ENCODE data around the gene AKAP8L.
"Not testable (repeated sequence)": the region's sequence is repeated elsewhere in the genome, so short reads cannot be mapped to it uniquely, and the experiment has no call there.

Gene AKAP8L

DNA sequence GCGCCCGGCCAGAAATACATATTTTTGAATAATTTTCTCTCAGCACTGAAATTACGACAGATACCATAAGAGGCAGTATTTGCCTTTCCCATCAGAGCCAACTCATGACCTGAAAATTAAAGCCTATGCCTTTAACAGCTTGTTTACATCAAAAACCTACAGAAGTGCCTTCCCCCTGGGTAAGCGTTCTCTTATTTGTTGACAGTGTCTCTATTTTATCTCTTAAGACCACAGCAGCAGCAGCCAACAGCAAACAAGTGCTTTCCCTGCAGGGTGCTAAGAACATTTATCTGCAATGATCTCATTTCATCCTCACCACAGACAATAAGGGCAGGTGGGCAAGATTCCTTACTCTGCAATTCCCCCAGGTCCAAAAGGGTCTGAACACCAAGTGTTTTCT, 6.0 kb downstream of the AKAP8L start:
- TF ChIP-seq, protein P1, sequence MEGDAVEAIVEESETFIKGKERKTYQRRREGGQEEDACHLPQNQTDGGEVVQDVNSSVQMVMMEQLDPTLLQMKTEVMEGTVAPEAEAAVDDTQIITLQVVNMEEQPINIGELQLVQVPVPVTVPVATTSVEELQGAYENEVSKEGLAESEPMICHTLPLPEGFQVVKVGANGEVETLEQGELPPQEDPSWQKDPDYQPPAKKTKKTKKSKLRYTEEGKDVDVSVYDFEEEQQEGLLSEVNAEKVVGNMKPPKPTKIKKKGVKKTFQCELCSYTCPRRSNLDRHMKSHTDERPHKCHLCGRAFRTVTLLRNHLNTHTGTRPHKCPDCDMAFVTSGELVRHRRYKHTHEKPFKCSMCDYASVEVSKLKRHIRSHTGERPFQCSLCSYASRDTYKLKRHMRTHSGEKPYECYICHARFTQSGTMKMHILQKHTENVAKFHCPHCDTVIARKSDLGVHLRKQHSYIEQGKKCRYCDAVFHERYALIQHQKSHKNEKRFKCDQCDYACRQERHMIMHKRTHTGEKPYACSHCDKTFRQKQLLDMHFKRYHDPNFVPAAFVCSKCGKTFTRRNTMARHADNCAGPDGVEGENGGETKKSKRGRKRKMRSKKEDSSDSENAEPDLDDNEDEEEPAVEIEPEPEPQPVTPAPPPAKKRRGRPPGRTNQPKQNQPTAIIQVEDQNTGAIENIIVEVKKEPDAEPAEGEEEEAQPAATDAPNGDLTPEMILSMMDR (IDR thresholded peaks at IDR 0.05): no peak
- Histone ChIP-seq H3K4me3 (peak overlapping the region; percentile 11), H3K27ac (no peak overlapping the region)
- no peak for DNase-seq (ENCODE audit: low spot score)

DNA sequence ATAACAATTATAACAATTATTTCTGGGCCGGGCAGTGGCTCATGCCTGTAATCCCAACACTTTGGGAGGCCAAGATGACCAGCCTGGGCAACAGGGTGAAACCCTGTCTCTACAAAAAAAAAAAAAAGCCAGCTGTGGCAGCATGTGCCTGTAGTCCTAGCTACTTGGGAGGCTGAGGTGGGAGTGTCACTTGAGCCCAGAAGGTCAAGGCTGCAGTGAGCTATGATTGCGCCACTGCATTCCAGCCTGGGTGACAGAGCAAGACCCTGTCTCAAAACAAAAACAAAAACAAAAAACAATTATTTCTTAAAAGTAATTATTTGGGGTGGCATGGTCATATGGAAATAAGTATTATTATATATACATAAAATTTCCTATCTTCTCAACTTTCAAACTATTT, 7.4 kb downstream of the AKAP8L start:
- H3K4me3 ChIP-seq; DNase-seq (ENCODE audit: low spot score); H3K27ac ChIP-seq: not testable (repeated sequence)

DNA sequence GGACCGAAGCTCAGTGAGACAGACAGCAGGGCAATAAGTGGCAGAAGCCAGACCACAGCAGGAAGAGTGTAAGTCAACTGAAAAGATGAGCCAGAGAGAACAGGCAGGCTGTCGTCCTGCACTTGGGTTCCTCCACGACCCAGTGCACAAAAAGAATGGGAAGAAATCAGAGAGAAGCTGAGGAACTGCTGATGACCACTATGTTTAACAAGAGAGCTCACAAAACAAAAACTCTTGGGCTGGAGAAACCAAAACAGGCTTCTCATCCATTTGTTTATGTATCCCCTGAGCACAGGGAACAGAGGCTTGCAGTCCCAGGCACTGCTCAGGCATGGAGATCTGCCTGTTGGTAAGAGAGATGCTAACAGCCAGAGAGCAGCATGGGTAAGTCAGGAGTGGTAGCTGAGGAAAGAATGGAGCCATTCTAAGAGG, 14.0 kb downstream of the AKAP8L start:
- DNase-seq (ENCODE audit: low spot score): no peak
- H3K27ac ChIP-seq: peak overlapping the region; percentile 72 to 79
- TF ChIP-seq, protein P1 (IDR thresholded peaks at IDR 0.05): no peak
- H3K4me3 ChIP-seq: no peak overlapping the region

DNA sequence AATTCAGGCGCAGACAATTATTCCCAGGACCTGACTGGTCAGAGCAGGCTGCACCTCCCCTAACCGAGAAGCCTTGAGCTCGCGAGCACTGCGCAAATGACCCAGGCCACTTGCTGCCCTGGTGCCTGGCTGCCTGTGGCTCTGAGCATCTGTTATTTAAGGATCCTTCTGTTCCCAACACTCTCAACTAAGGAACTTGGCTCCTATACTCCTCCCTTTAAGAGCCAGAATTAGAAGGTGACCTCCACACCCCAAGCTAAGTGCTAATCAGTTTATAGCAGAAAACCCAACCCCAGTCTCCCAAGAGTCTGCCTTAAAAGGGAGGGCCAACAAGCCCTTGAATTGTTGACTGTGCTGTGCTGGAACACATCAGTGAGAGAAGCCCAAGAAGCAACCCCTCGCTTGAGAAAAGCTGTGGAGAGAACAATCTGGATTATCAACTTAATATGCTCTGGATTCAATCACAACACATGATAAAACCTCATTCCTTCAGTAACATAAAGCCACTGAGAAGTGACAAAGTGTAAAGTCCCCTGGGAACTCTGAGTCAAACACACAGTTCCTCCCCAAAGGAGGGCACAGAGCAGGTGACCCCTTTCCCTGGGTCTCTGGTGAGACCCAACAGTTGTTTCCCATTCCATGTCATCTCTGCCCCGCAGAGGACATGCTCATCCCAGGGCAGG, 14.6 kb downstream of the AKAP8L start:
- Histone ChIP-seq H3K4me3 (no peak overlapping the region), H3K27ac (peak overlapping the region; percentile 72 to 79)
- TF ChIP-seq, protein P1 (IDR thresholded peaks at IDR 0.05): no peak
- no peak for DNase-seq (ENCODE audit: low spot score)

DNA sequence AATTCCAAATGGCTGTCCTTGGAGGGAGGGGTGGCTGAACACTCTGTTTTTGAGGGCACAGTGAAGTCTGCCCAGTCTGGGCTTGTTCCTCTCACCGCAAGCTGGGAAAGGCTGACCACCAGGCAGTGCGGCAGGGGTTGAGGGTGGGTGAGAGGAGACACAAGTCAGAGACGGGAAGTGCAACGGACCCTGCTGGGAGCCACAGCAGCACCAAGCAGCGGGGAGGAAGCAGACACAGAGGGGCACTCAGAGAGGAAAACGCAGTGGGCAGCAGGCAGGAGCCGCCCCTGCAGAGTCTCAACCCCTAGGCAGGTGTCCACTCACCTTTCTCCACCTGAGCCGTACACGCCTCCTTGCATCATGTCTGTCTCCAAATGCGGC, 15.6 kb downstream of the AKAP8L start:
- TF ChIP-seq, protein P1 (IDR thresholded peaks at IDR 0.05): no peak
- Histone ChIP-seq H3K4me3 (no peak overlapping the region), H3K27ac (peak overlapping the region in 1 of 2 donors; percentile 79)
- DNase-seq (ENCODE audit: low spot score): no peak

DNA sequence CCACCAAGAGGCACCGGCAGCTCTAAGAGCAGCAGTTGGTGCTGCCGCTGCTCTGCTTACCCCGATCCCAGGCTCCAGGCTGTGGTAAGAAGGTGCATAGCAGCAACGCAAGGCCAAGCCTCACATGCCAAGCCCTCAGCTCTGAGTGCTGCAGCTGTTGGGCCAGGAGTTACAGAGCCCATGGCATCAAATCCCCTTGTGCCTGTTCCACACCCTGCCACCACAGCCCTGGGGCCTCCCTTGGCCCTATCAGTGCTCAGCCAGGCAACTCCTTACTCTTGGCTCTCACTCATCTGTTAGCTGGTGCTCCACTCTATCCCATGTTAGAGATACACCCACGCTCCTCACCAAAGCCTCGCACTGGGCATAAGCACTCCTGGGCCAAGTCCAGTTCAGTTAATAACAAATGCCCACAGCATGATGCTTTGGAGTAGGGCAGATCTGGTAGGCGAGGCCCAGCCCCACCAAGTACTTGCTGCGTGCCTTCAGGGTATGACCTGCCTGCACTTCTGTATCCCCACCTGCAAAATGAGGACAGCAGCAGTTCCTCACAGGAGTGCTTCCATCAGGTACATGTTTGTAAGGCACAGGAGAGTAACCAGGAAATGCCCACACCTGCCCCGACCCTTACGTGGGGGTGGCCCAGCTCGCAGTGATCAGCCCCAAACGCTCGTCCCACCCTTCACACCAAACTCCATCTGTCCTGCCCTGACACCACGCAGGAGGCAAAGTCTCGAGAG, 16.2 kb downstream of the AKAP8L start:
- H3K27ac ChIP-seq: peak overlapping the region in 1 of 2 donors; percentile 79

DNA sequence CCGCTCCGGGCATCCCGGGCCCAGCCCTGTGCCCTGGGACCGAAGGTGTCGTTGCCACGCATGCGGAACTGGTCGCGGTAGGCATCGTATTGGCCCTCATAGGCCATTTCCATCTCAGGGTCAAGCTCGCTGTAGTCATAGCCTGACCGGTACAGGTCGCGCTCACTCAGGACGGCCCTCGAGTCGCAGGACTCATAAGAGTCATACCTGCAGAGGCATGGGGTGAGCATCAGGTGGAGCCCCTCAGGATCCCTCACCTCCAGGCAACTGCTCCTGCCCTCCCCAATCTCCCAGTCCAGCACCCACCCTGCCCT, 17.4 kb downstream of the AKAP8L start:
- H3K4me3 ChIP-seq: no peak overlapping the region
- no peak for DNase-seq (ENCODE audit: low spot score)
- TF ChIP-seq, protein P1 (IDR thresholded peaks at IDR 0.05): no peak
- H3K27ac ChIP-seq: no peak overlapping the region

More for the DNA sequence above, 16.2 kb downstream of the AKAP8L start:
- no peak for DNase-seq (ENCODE audit: low spot score)
- TF ChIP-seq, protein P1 (IDR thresholded peaks at IDR 0.05): no peak
- no peak overlapping the region for H3K4me3 ChIP-seq
